ENCODE measurements around the gene PARP15. TPM values are rescaled to one million over a fixed set of nuclear protein-coding genes. Genes with fewer than 3 reads are reported as not detected.

PARP15 gene
- total and polyA plus RNA-seq, 2 donors (not counting 3 experiments of a cell fraction or from before 2014, with no cell fraction given) = 0.81 to 1.4 TPM

- no peaks in the 10 kb centered on the region for H3K9me3 ChIP-seq (replicated peaks; ENCODE audit: control insufficient read depth, insufficient read depth, low read length)
- no peak overlapping the region for H2AFZ ChIP-seq (ENCODE audit: low read depth, low read length)
- no peak overlapping the region for H3K9ac ChIP-seq (replicated peaks; ENCODE audit: extremely low read depth, insufficient read depth, low read length)
- no TSS peak for BruUV-seq (replicated peaks)
- ChIA-PET CTCF (interaction anchor here (0.6 kb wide), 1 partner anchor 441 kb away, joined by 4 read pairs; no protein-coding TSS in a partner anchor), POLR2A (no interaction called here)
- H3K27me3 ChIP-seq (ENCODE audit: control insufficient read depth in 2 of 2, insufficient read depth in 2 of 2, low read length in 2 of 2) = no peaks in the 10 kb centered on the region
- dilution Hi-C loops (cut with MboI; ENCODE audit: extremely low pct_ligation_motif_present, low sequenced_read_pairs) = no loop called here
- no peak overlapping the region for H3K4me2 ChIP-seq (ENCODE audit: insufficient read depth, low read length)
- no peaks in the 10 kb centered on the region for H4K20me1 ChIP-seq (replicated peaks; ENCODE audit: control insufficient read depth, extremely low read depth, insufficient read depth, low read length)
- no peak overlapping the region for H3K4me3 ChIP-seq (replicated peaks in 1 of 3; ENCODE audit: insufficient read depth in 1 of 3, low read depth in 1 of 3, low read length in 3 of 3)
- no peaks in the 10 kb centered on the region for H3K9me1 ChIP-seq (replicated peaks; ENCODE audit: control insufficient read depth, extremely low read depth, insufficient read depth, low read length)
- no peaks in the 10 kb centered on the region for H3K4me1 ChIP-seq (ENCODE audit: control insufficient read depth, extremely low read depth, insufficient read depth, low read length)
- intact Hi-C loops (cut with micrococcal nuclease) = loop anchor here (10.0 kb wide), 1 partner anchor 567 kb away; no protein-coding TSS in a partner anchor
- TF ChIP-seq EZH2 (IDR thresholded peaks at IDR 0.05; ENCODE audit: borderline replicate concordance, low read depth, low read length, severe bottlenecking) (no peak), POLR2A (IDR thresholded peaks at IDR 0.05; ENCODE audit: low read depth, low read length) (no peak), CTCF (IDR thresholded peaks at IDR 0.05; ENCODE audit: extremely low read depth in 1 of 2, insufficient read depth in 1 of 2, low read depth in 1 of 2, low read length in 2 of 2) (no peak), MAX (IDR thresholded peaks at IDR 0.05; ENCODE audit: insufficient read depth, insufficient read length) (no peak), JUN (IDR thresholded peaks at IDR 0.05; ENCODE audit: borderline replicate concordance, insufficient read depth, insufficient read length, low read depth) (no peak), MYC (IDR thresholded peaks at IDR 0.05; ENCODE audit: low read depth, low read length) (no peak), FOS (IDR thresholded peaks at IDR 0.05; ENCODE audit: borderline replicate concordance, insufficient read depth, low read length) (no peak), POLR2AphosphoS5 (IDR thresholded peaks at IDR 0.05; ENCODE audit: insufficient read depth, low read depth, low read length) (no peak)
- FAIRE-seq = no peak
- no peaks in the 10 kb centered on the region for H3K36me3 ChIP-seq (ENCODE audit: control insufficient read depth in 2 of 2, extremely low read depth in 1 of 2, insufficient read depth in 2 of 2, low read length in 2 of 2)
- no peak overlapping the region for H3K27ac ChIP-seq (ENCODE audit: insufficient read depth, low read depth, low read length)
- no peak for DNase-seq (ENCODE audit: low read depth, low spot score)
- no peaks in the 10 kb centered on the region for H3K79me2 ChIP-seq (ENCODE audit: control insufficient read depth, insufficient read depth, low read length)
These were observed 94.1 kb downstream of the PARP15 start for GRCh38 chr3:122671553-122671952.

All from endothelial cell of umbilical vein (primary cell).